ENCODE measurements around the gene KCTD4.

- TF ChIP-seq POLR2A (IDR thresholded peaks at IDR 0.05; ENCODE audit: low read length) (no peak), GATA1 (IDR thresholded peaks at IDR 0.05; ENCODE audit: low read depth, low read length) (no peak)
These were observed 23.3 kb upstream of the KCTD4 start for GRCh38 chr13:45224176-45224575.
